Thoracic aorta (tissue), 2 donors: Measurements from ENCODE around the gene ATG7. TPM values are rescaled to one million over a fixed set of nuclear protein-coding genes. Genes with fewer than 3 reads are reported as not detected.

Source experiments
- ATAC-seq: fragments of 150-250 bp; one replicate; pipeline ENCODE4 v1.8.0; 2017; ENCODE audit warnings: low read depth; ENCODE audit not compliant: insufficient number of reproducible peaks, low FRiP score
- DNase-seq: peaks from one replicate; pipeline ENCODE4 v3.0.0-alpha.2; 2020; ENCODE audit warnings: low spot score
- H3K27ac ChIP-seq, 2 donors: fragments of 200-600 bp; sonication (generic); 1 replicate in 1 of 2; 2 replicates in 1 of 2; pipeline ENCODE4 v1.5.1; 2016; ENCODE audit warnings: mild to moderate bottlenecking in 2 of 2, moderate library complexity in 2 of 2
- H3K27me3 ChIP-seq: fragments of 200-600 bp; sonication (generic); replicated peaks from 2 replicates; pipeline ENCODE4 v1.6.0; 2016; ENCODE audit warnings: mild to moderate bottlenecking; ENCODE audit not compliant: insufficient read depth
- H3K36me3 ChIP-seq: fragments of 200-600 bp; sonication (generic); one replicate; pipeline ENCODE4 v1.5.1; 2016
- H3K4me1 ChIP-seq, 2 donors: fragments of 200-600 bp; sonication (generic); 1 replicate in 1 of 2; 2 replicates in 1 of 2; pipeline versions ENCODE4 v1.5.1 to v1.6.0; 2016; ENCODE audit warnings: low read depth in 2 of 2, mild to moderate bottlenecking in 1 of 2; ENCODE audit not compliant: control insufficient read depth in 1 of 2
- H3K4me3 ChIP-seq: fragments of 200-600 bp; sonication (generic); 2 replicates; pipeline ENCODE4 v1.5.1; 2016; ENCODE audit warnings: mild to moderate bottlenecking
- H3K9me3 ChIP-seq: fragments of 200-600 bp; sonication (generic); 2 replicates; pipeline ENCODE4 v1.5.1; 2016
- CTCF ChIP-seq: fragments of 200-600 bp; sonication (generic); IDR thresholded peaks from one replicate; pipeline ENCODE4 v1.5.1; 2019; ENCODE audit warnings: antibody characterized with exemption
- total RNA-seq, 2 donors: library from RNA; depleted of rRNA; stranded (reverse); fragments of >200 nt; gene quantifications; one replicate each; pipeline versions ENCODE4 v1.1.0 to v1.2.3, GENCODE V29; 2016

The ATG7 gene
- total RNA-seq, 2 donors from 2014 or later = 56.6 to 88.3 TPM

- H3K4me3 ChIP-seq = no peak overlapping the region
- H3K27ac ChIP-seq = peak overlapping the region; percentile 55 to 87
- peaks cover 52 to 97% of the 10 kb centered on the region in 2 donors for H3K4me1 ChIP-seq
- no peak for DNase-seq
- no peaks in the 10 kb centered on the region for H3K9me3 ChIP-seq
- ATAC-seq = no peak
- H3K36me3 ChIP-seq = peaks cover 11% of the 10 kb centered on the region
- no peaks in the 10 kb centered on the region for H3K27me3 ChIP-seq
- TF ChIP-seq CTCF = no peak
Measured at GRCh38 chr3:11558918-11559815, 287.0 kb downstream of the ATG7 start.

DNA sequence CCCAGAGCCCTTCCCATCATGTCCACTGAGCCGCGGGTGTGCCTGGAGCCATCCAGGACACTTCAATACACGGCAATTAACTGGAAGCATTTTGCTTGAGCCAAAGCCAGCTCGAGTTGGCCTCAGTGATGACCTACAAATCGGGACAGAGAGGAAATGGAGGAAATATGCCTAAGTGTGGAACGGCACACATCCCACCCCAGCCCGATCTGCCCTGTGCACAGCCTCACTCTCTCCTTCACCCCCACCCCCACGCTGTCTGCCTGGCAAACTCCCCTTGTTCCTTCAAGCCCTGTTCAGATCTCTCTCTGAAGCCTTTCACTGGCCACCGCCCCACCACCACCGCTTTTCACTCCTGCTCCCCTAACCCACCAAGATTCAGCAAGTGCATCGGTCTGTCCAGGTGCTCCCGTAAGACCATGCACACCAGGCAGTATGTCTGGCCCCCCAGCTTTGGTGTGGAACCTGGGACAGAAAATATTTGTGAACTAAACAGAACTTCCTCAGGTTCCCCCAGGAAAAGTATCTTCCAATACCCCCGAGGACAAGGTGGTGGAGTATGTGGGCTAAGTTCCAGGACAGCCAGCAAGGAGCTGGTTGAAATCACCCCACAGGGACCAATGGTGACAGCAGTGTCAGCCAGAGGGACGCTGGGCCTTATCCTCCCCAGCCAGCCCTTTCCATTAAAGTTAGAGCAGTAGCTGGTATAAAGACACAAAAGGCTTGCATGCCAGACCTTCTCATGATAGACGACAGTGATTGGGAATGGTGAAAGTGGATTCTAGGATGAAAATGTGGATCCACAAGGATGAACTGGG lies 287.8 kb downstream of the ATG7 start:
- peaks cover 44 to 97% of the 10 kb centered on the region in 2 donors for H3K4me1 ChIP-seq
- no peak overlapping the region for H3K4me3 ChIP-seq
- no peaks in the 10 kb centered on the region for H3K9me3 ChIP-seq
- TF ChIP-seq CTCF = no peak
- H3K27me3 ChIP-seq = no peaks in the 10 kb centered on the region
- peaks cover 11% of the 10 kb centered on the region for H3K36me3 ChIP-seq
- H3K27ac ChIP-seq = peak overlapping the region; percentile 40 to 59
- DNase-seq = no peak
- ATAC-seq = no peak

DNA sequence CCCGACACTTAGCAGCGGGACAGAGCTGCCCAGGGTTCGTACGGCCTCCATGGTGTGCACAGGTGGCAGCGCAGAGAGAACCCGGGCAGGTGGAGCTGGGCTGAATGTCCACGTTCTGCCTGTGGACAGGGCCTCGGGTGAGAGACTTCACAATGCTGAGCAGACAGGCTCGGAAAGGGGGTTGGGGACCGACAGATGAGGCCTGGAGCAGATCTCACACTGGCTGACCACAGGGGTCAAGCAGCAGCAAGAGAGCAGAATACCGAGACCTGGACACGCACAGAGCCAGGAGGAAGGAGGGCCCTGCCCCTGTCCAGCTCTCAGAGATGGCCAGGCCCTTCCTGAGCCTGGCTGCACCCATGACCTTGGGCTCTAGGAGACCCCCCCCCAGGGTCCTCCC lies 288.5 kb downstream of the ATG7 start:
- no peak for TF ChIP-seq CTCF
- Histone ChIP-seq H3K9me3 (no peaks in the 10 kb centered on the region), H3K27me3 (no peaks in the 10 kb centered on the region), H3K36me3 (peaks cover 11% of the 10 kb centered on the region), H3K4me1 (peaks cover 37 to 97% of the 10 kb centered on the region in 2 donors), H3K4me3 (no peak overlapping the region), H3K27ac (peak overlapping the region; percentile 40 to 59)
- no peak for ATAC-seq
- DNase-seq = no peak

- Histone ChIP-seq H3K27ac (no peak overlapping the region), H3K4me3 (no peak overlapping the region), H3K36me3 (peaks cover 11% of the 10 kb centered on the region), H3K27me3 (no peaks in the 10 kb centered on the region), H3K4me1 (peaks cover 23 to 98% of the 10 kb centered on the region in 2 donors), H3K9me3 (no peaks in the 10 kb centered on the region)
- no peak for ATAC-seq
- DNase-seq = no peak
- TF ChIP-seq CTCF = no peak
Measured at GRCh38 chr3:11562277-11562881, 290.2 kb downstream of the ATG7 start.
